Measurements from ENCODE around the gene MMP14.

MMP14 gene

GRCh38 chr14:22885975-22886374 is 49.6 kb downstream of the MMP14 start:
- no peak for FAIRE-seq

- FAIRE-seq = no peak
Observed at GRCh38 chr14:22886500-22887259, 50.3 kb downstream of the MMP14 start.

GRCh38 chr14:22887260-22887989 is 51.0 kb downstream of the MMP14 start:
- FAIRE-seq = no peak

- FAIRE-seq = no peak
Observed at GRCh38 chr14:22887990-22888378, 51.6 kb downstream of the MMP14 start.

- FAIRE-seq = no peak
Observed at GRCh38 chr14:22888662-22889061, 52.3 kb downstream of the MMP14 start.

GRCh38 chr14:22890416-22890815 is 54.0 kb downstream of the MMP14 start:
- no peak for FAIRE-seq

GRCh38 chr14:22892488-22892887 is 56.1 kb downstream of the MMP14 start:
- no peak for FAIRE-seq

- FAIRE-seq = no peak
Observed at GRCh38 chr14:22893706-22894105, 57.3 kb downstream of the MMP14 start.

GRCh38 chr14:22895402-22895801 is 59.0 kb downstream of the MMP14 start:
- FAIRE-seq = no peak

- FAIRE-seq = no peak
Observed at GRCh38 chr14:22896356-22896755, 60.0 kb downstream of the MMP14 start.

GRCh38 chr14:22896760-22897159 is 60.4 kb downstream of the MMP14 start:
- FAIRE-seq = no peak

GRCh38 chr14:22897357-22897756 is 61.0 kb downstream of the MMP14 start:
- no peak for FAIRE-seq
